ENCODE data around the gene PPP1R14C. TPM values are rescaled to one million over a fixed set of nuclear protein-coding genes. Genes with fewer than 3 reads are reported as not detected.

The PPP1R14C gene
- total RNA-seq, 1 donor from 2014 or later, result 12.6 TPM

DNA sequence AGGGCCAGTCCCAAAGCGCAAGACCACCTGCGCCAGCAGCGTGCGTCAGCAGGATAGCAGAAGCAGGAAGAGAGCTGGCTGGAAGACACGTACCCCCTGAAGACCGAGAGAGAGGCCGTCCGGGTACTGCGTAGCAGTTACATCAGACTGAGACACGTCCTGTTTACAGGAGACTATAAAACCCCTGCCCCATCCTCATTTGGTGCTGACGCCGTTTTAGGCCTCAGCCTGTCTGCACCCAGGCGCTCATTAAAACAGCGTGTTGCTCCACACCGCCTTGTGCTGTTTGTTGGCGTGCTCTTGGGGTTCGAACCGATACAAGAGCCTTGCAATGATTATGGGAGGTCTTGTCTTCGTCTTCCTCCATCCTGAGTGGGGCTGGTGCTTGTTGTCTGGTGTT, 42.1 kb upstream of the PPP1R14C start:
- no peak overlapping the region for H3K27ac Mint-ChIP-seq
- peaks cover under 1% of the 10 kb centered on the region for H3K27me3 Mint-ChIP-seq
- H3K36me3 Mint-ChIP-seq, result no peaks in the 10 kb centered on the region
- DNase-seq (ENCODE audit: extremely low spot score, unreplicated experiment), result no peak
- peaks cover 4% of the 10 kb centered on the region for H3K9me3 Mint-ChIP-seq
- H3K4me3 Mint-ChIP-seq, result no peak overlapping the region
- H3K4me1 Mint-ChIP-seq (ENCODE audit: unreplicated experiment), result no peaks in the 10 kb centered on the region
- TF ChIP-seq, protein P1, sequence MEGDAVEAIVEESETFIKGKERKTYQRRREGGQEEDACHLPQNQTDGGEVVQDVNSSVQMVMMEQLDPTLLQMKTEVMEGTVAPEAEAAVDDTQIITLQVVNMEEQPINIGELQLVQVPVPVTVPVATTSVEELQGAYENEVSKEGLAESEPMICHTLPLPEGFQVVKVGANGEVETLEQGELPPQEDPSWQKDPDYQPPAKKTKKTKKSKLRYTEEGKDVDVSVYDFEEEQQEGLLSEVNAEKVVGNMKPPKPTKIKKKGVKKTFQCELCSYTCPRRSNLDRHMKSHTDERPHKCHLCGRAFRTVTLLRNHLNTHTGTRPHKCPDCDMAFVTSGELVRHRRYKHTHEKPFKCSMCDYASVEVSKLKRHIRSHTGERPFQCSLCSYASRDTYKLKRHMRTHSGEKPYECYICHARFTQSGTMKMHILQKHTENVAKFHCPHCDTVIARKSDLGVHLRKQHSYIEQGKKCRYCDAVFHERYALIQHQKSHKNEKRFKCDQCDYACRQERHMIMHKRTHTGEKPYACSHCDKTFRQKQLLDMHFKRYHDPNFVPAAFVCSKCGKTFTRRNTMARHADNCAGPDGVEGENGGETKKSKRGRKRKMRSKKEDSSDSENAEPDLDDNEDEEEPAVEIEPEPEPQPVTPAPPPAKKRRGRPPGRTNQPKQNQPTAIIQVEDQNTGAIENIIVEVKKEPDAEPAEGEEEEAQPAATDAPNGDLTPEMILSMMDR (conservative IDR thresholded peaks at IDR 0.05), result no peak

DNA sequence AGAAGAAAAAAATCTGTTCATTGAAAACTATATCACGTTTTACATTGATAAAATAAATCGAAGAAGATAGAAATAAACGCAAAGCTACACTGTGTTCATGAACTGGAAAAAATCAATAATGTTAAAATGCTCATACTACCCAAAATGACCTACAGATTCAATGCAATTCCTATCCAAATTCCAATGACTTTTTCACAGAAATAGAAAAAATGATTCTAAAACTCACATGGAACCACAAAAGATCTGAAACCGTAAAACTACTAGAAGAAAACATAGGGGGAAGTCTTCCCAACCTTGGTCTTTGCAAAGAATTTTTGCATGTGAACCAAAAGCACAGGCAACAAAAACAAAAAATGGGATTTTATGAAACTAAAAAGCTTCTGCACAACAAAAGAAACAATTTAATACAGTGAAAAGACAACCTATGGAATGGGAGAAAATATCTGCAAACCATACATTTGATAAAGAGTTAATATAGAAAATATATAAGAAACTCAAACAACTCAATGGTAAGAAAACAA, 40.0 kb upstream of the PPP1R14C start:
- TF ChIP-seq, protein P1 (conservative IDR thresholded peaks at IDR 0.05), result no peak
- no peaks in the 10 kb centered on the region for H3K4me1 Mint-ChIP-seq (ENCODE audit: unreplicated experiment)
- no peak overlapping the region for H3K4me3 Mint-ChIP-seq
- H3K27me3 Mint-ChIP-seq, result no peaks in the 10 kb centered on the region
- H3K27ac Mint-ChIP-seq, result no peak overlapping the region
- H3K9me3 Mint-ChIP-seq, result peaks cover 4% of the 10 kb centered on the region
- no peaks in the 10 kb centered on the region for H3K36me3 Mint-ChIP-seq
- DNase-seq (ENCODE audit: extremely low spot score, unreplicated experiment), result no peak

DNA sequence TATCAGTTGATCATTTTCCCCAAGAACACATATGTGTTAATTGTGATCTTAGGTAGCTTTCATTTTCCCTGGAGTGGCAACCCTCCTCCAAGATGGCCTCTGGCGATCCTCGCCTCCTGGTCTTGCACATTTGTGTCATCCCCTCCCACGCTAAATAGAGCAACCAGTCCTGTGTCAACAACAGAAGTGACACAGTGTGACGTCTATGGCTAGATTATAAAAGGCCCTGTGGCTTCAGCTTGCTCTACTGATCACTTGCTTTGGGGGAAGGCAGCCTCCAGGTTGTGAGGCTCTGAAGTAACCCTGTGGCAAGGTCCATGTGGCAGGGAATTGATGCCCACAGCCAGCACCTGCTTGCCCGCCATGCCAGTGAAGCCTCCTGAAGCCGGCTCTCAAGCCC, 30.6 kb upstream of the PPP1R14C start:
- no peaks in the 10 kb centered on the region for H3K9me3 Mint-ChIP-seq
- no peaks in the 10 kb centered on the region for H3K36me3 Mint-ChIP-seq
- H3K4me3 Mint-ChIP-seq, result no peak overlapping the region
- H3K27me3 Mint-ChIP-seq, result peaks cover 9% of the 10 kb centered on the region
- H3K27ac Mint-ChIP-seq, result no peak overlapping the region
- no peaks in the 10 kb centered on the region for H3K4me1 Mint-ChIP-seq (ENCODE audit: unreplicated experiment)
- DNase-seq (ENCODE audit: extremely low spot score, unreplicated experiment), result no peak
- TF ChIP-seq, protein P1 (conservative IDR thresholded peaks at IDR 0.05), result no peak

DNA sequence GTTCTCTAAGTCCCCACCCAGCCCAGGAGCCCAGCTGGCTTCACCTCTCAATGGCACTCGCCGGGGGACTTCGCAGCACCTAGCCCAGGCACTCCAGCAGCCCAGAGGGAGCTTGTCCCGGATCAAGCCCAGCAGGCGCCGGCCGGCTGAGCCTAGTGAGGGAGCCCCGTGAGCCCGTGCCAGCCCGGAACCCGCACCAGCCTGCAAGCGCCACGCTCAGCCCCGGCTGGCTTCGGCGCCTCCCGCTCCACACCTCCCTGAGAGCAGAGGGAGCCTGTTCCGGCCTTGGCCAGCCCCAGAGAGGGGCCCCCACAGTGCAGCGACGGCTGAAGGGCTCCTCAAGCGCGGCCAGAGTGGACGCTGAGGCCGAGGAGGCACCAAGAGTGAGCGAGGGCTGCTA, 27.1 kb upstream of the PPP1R14C start:
- H3K27me3 Mint-ChIP-seq, result peaks cover 7% of the 10 kb centered on the region
- peaks cover 16% of the 10 kb centered on the region for H3K4me1 Mint-ChIP-seq (ENCODE audit: unreplicated experiment)
- no peaks in the 10 kb centered on the region for H3K36me3 Mint-ChIP-seq
- TF ChIP-seq, protein P1 (conservative IDR thresholded peaks at IDR 0.05), result no peak
- H3K27ac Mint-ChIP-seq, result no peak overlapping the region
- no peak for DNase-seq (ENCODE audit: extremely low spot score, unreplicated experiment)
- no peaks in the 10 kb centered on the region for H3K9me3 Mint-ChIP-seq
- H3K4me3 Mint-ChIP-seq, result no peak overlapping the region

DNA sequence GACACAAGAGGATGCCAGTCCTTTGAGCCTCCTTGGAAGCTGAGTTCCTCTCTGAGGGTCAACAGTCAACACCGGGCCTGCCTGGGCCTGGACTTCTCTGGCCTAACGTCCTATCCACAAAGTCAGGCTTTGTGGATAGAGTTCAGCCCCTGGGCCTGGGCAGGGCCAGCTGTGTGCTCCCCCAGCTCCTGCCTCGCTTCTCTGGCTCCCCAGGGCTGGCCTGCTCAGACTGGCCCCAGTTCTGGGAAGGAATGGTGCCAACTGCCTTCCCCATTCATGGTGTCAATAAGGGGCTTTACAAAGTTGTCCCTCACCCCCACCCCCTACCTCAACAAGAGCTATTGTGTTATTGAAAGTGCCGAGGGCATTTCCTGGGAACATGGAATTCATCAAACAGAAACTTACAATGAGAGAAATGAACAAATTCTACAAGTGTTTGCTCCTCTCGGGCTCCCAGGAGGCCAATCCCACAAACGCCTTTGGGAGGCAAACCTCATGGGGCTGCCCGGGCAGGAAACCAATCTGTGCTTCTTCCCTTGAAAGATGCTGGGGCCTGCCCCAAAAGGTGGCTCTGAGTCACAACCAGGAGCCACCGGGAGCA, 26.5 kb upstream of the PPP1R14C start:
- Mint-ChIP-seq H3K4me3 (no peak overlapping the region), H3K27ac (no peak overlapping the region), H3K27me3 (peaks cover 2% of the 10 kb centered on the region), H3K4me1 (ENCODE audit: unreplicated experiment) (peaks cover 16% of the 10 kb centered on the region), H3K9me3 (no peaks in the 10 kb centered on the region), H3K36me3 (no peaks in the 10 kb centered on the region)
- TF ChIP-seq, protein P1 (conservative IDR thresholded peaks at IDR 0.05), result no peak
- no peak for DNase-seq (ENCODE audit: extremely low spot score, unreplicated experiment)

Measured in type B pancreatic cell (in vitro differentiated cells).